HG03439 (cell line): ENCODE data around the gene CNPY3.

Experiments
- ATAC-seq: cut with Tn5 transposase; IDR thresholded peaks from one replicate; pipeline ENCODE4 v1.9.1; 2021; ENCODE audit warnings: mild to moderate bottlenecking, moderate library complexity; ENCODE audit not compliant: unreplicated experiment

CNPY3 gene

GRCh38 chr6:42958125-42958524 lies 28.8 kb downstream of the CNPY3 start:
- no peak for ATAC-seq

DNA sequence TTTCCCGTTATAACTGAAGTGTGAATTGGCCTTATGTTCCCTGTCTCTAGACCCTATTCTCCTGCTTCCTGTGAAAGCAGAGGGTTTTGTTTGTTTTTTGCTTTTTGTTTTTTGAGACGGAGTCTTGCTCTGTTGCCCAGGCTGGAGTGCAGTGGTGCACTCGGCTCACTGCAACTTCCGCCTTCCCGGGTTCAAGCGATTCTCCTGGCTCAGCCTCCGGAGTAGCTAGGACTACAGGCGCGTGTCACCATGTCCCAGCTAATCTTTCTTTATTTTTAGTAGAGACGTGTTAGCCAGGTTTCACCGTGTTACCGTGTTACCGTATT lies 30.6 kb downstream of the CNPY3 start:
- ATAC-seq = no peak

DNA sequence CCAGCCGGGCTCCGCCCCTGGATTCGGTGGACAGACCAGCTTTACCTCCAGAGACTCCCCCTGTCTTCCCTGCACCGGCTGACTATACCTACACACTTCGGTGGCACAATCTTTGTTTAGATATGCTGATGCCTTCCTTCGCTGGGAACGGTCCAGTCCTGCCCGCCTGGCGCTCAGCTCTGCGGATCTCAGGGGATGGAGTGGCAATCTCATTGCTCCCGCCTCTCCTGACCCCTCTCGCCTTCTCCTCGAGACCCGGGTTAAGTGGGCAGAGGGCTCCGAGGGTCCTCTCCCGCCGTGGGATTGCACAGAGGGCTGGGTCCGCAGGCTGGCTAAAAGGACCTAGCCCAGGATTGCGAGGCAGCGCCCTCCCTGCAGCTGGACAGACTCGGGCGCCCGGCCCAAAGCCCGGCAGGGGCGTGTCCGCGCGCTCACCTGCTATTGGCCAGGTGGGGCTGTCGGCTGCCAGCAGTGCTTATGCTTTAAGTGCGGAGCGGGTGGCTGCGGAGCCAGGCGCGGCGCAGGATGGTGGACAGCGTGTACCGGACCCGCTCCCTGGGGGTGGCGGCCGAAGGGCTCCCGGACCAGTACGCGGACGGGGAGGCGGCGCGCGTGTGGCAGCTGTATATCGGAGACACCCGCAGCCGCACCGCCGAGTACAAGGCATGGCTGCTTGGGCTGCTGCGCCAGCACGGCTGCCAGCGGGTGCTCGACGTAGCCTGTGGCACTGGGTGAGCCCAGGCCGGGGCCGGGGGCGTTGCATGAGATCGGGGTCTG lies 31.2 kb downstream of the CNPY3 start, which contains the start of gene GNMT:
Gene GNMT, plus strand, starts transcription at position 512 of the 777 bp plus-strand sequence. Its CDS starts 14 bp downstream, at position 526.
- no peak for ATAC-seq

DNA sequence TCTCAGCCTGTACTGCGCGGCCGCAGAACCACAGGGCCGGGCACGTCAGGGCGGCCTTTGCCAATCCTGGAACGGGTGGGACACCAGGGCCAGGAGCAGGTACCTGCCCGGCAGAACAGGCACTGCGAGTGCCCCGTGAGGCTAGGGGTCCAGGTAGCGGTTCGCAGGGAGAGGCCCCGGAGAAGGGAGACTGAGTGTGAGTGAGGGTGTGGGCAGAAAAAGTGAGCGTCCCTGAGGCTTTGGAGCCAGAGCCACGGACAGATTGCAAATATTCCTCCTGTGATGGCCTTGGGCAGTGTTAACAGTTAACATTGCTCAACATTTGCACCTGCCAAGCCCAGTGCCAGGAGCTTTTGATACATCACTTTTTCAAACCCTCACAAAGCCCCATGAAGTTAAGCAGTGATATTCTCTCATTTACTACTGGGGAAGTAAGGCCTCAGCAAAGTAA lies 31.8 kb downstream of the CNPY3 start:
- ATAC-seq = no peak

GRCh38 chr6:42962096-42962495 lies 32.8 kb downstream of the CNPY3 start:
- ATAC-seq = no peak

GRCh38 chr6:42962502-42963178 lies 33.4 kb downstream of the CNPY3 start:
- ATAC-seq = no peak

DNA sequence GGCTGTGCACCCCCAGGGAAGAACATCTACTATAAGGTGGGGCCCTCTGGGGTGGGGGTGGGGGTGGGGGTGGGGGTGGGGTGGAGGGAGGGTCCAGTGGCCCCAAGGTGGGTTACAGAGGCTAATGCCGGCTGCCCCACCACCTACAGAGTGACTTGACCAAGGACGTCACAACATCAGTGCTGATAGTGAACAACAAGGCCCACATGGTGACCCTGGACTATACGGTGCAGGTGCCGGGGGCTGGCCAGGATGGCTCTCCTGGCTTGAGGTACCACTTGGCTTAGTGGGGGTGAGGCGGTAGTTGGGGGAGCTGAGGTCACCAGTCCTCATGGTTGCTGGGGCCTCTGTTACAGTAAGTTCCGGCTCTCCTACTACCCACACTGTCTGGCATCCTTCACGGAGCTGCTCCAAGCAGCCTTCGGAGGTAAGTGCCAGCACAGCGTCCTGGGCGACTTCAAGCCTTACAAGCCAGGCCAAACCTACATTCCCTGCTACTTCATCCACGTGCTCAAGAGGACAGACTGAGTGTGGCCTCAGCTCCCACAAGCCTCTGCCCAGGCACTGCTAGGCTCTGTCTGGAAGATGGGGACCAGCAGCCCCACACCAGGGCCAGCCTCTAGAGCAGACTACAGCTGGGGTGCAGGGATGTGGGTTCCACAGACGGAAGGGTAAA lies 34.0 kb downstream of the CNPY3 start:
- ATAC-seq = no peak

GRCh38 chr6:42963855-42964605 lies 34.8 kb downstream of the CNPY3 start:
- no peak for ATAC-seq

DNA sequence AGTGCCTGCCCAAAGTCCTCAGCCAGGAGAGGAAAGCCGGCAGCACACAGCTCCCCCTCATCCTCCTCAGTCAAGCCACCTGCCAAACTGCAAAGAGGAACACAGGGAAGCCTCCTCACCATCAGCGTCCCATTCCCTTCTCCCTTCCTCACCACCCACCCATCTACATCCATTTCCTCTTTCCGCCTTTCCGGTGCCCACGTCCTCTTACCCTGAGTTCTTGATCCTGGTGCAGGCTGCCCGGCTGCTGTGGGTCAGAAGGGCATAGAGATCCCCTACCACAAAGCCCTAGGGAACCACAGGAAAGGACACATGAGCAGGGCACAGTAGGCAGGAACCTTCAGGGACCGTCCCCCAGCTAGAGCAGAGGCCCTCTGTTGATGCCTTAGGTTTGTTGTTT lies 37.3 kb downstream of the CNPY3 start:
- no peak for ATAC-seq

- no peak for ATAC-seq
These were observed 37.9 kb downstream of the CNPY3 start for GRCh38 chr6:42967228-42967627.

GRCh38 chr6:42968126-42968701 lies 38.9 kb downstream of the CNPY3 start:
- no peak for ATAC-seq

DNA sequence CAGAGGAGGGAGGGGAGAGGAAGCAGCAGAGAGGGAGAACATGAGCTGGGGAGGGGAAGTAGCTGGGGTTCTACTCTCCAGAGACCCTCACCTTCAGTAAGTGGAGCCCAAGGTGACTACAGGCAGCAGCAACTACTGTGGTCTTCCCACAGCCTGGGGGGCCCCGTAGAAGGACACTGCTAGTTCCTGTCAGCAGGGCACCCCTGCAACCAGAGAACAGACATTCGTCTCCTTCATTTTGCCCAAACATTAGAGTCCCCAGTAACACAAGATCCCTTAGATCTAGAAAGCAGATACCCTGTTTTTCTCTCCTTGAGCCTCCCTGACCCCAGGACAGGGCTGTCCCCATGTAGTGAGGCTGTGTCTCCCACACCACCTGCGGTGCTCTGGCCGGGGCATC lies 39.5 kb downstream of the CNPY3 start:
- ATAC-seq = no peak

GRCh38 chr6:42969431-42969830 lies 40.2 kb downstream of the CNPY3 start:
- no peak for ATAC-seq

DNA sequence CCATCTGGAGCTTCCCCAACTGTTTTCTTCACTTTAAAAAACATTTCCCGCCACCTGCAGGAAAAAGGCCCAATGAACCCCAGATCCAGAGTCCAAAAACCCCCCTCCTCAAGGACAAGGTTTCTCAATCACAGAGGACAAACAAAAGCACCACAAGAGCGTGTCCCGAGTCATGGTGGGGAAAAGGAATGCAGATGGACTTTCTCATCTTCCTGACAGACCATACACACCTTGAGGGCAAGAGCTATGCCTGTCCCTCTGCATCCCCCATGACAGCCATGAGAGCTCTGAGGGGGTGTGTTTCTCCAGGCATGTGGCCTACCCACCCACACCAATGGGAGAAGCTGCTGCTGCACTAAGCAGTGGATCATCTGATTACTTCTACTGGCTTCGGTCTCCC lies 40.7 kb downstream of the CNPY3 start:
- ATAC-seq = no peak

DNA sequence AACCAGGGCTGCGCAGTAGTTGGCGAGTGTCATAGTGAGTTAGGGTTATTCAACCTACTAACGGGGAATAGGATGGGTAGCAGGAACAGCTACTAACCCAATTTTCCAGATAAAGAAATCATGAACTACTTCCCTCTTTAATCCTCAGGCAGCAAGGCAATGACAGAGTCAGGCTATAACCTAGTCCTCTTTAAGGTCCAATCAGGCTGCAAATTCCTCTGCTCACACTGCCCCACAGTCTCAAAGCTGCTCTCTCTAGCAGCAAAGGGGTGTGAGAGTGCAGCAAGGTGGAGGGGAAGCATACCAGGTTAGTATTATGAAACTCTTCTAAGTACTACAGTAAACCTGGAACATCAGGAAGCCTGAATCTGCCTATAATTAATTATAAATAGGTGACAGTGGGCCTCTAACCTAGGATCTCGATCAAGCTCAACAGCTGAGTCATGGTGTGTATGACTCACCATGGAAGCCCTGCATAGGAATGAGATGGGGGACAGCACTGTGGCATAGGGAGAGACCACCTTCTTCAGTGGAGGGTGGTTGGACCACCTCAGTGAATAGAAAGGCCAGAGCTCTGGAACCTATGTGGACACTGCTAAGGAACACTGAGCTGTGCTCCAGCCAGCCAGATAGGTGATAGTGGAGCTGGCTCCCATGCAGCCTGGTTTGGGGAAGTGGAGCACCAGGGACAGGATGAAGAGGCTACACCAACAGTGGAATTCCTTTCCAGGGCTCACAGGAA lies 41.8 kb downstream of the CNPY3 start:
- no peak for ATAC-seq

- no peak for ATAC-seq
These were observed 42.6 kb downstream of the CNPY3 start for GRCh38 chr6:42971746-42972327.

DNA sequence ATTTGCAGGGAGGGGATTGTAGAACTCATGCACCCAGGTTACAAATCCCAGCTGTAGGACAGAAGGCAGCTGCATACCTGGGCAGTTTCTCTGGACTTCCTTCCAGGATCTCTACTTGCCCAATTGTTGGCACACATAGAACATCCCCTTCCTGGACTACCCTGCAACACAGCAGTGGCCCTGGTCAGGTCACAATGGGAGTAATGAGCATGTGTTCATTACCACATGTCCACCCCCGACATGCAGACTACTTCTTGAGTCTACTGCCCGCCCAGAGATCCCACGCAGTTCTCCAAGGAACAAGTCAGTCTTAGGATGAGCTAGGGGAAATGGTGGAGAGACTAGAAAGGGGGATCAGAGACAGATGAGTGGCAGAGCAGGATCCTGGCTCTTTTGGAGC lies 44.6 kb downstream of the CNPY3 start:
- no peak for ATAC-seq

- ATAC-seq = no peak
These were observed 45.7 kb downstream of the CNPY3 start for GRCh38 chr6:42974919-42975505.

DNA sequence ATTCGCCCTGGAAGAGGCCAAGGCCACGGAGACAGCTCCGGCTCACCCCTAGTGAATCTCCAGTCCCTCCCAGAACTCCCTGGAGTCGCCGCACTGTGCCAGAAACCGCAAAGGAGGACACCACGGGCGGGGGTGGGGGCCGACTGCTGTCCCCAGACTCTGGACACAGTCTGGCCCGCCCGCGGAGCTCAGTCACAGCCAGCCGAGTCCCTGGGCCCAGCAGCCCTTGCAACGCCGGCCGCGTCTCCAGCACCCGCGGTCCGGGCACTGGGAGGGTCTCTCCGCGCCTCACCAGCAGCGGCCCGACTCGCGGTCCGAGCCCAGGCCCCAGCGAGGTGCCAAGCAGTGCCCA lies 49.2 kb downstream of the CNPY3 start:
- peak; percentile 20 for ATAC-seq
